DND-41 (cell line): ENCODE data around the gene AHNAK.
A peak's percentile ranks its signal among the peaks of the same experiment; 100 is the strongest.

Source experiments
- EZH2 ChIP-seq: IDR thresholded peaks from 3 replicates; pipeline ENCODE4 v1.6.1; 2012; ENCODE audit warnings: borderline replicate concordance, low read depth, mild to moderate bottlenecking, moderate library complexity, low read length, inconsistent platforms; ENCODE audit not compliant: severe bottlenecking
- TF ChIP-seq, protein P1 (sequence below): IDR thresholded peaks from 2 replicates; pipeline ENCODE4 v1.5.1; 2012; ENCODE audit warnings: borderline replicate concordance, low read length, moderate library complexity, mild to moderate bottlenecking; ENCODE audit not compliant: poor library complexity, severe bottlenecking; ENCODE audit errors: extremely low read depth

DNA sequence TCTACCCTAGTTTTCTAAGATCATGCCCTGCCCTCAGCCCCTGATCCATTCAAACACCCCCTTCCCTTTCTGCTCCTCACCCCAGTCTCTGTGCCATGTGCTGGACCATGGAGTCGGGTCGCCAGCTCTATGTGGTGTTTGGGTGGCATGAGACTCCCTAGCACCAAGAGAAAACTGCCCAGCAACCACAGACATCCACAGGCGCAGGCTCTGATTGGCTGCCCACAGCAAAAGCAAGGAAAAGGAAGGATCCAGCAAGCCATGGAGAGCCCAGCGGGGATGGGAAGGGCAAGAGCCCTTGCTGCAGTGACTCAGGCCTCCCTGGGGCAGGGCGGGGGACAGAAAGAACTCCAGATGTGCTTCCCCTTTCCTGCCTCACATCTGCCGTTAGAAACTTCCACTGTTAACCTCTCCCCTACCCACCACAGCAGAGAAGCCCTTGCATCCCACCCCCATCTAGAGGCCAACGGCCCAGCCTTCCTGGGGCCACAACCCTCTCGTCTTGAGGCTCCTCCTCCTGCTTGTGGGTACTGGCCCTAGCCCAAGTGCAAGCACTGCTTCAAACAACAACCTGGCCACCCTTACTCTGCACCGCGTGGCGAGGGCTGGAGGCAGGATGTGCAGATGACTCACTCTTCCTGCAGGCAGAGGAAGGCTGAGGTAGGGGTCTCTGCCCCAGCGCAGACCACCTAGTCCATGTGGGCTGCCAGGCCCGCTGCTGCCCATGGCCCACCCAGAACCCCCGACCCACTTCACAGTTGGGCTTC, 9.7 kb upstream of the AHNAK start:
- TF ChIP-seq, protein P1, sequence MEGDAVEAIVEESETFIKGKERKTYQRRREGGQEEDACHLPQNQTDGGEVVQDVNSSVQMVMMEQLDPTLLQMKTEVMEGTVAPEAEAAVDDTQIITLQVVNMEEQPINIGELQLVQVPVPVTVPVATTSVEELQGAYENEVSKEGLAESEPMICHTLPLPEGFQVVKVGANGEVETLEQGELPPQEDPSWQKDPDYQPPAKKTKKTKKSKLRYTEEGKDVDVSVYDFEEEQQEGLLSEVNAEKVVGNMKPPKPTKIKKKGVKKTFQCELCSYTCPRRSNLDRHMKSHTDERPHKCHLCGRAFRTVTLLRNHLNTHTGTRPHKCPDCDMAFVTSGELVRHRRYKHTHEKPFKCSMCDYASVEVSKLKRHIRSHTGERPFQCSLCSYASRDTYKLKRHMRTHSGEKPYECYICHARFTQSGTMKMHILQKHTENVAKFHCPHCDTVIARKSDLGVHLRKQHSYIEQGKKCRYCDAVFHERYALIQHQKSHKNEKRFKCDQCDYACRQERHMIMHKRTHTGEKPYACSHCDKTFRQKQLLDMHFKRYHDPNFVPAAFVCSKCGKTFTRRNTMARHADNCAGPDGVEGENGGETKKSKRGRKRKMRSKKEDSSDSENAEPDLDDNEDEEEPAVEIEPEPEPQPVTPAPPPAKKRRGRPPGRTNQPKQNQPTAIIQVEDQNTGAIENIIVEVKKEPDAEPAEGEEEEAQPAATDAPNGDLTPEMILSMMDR = peak; percentile 30
- no peak for TF ChIP-seq EZH2
